DND-41 (cell line): ENCODE data around the gene TAS2R41.

Experiments
- CTCF ChIP-seq: IDR thresholded peaks from 2 replicates; pipeline ENCODE4 v1.5.1; 2012; ENCODE audit warnings: borderline replicate concordance, low read length, moderate library complexity, mild to moderate bottlenecking; ENCODE audit not compliant: poor library complexity, severe bottlenecking; ENCODE audit errors: extremely low read depth
- EZH2 ChIP-seq: IDR thresholded peaks from 3 replicates; pipeline ENCODE4 v1.6.1; 2012; ENCODE audit warnings: borderline replicate concordance, low read depth, mild to moderate bottlenecking, moderate library complexity, low read length, inconsistent platforms; ENCODE audit not compliant: severe bottlenecking

GRCh38 chr7:143518521-143518920 lies 40.8 kb downstream of the TAS2R41 start:
- TF ChIP-seq CTCF (no peak), EZH2 (no peak)
